ENCODE data around the gene FAM184A. TPM values are rescaled to one million over a fixed set of nuclear protein-coding genes. Genes with fewer than 3 reads are reported as not detected.
A peak's percentile ranks its signal among the peaks of the same experiment; 100 is the strongest.

The FAM184A gene
- total and polyA plus RNA-seq, 2 of the 8 experiments (the other 6 are each of a cell fraction or from before 2014, with no cell fraction given): 6.3 to 11.3 TPM

DNA sequence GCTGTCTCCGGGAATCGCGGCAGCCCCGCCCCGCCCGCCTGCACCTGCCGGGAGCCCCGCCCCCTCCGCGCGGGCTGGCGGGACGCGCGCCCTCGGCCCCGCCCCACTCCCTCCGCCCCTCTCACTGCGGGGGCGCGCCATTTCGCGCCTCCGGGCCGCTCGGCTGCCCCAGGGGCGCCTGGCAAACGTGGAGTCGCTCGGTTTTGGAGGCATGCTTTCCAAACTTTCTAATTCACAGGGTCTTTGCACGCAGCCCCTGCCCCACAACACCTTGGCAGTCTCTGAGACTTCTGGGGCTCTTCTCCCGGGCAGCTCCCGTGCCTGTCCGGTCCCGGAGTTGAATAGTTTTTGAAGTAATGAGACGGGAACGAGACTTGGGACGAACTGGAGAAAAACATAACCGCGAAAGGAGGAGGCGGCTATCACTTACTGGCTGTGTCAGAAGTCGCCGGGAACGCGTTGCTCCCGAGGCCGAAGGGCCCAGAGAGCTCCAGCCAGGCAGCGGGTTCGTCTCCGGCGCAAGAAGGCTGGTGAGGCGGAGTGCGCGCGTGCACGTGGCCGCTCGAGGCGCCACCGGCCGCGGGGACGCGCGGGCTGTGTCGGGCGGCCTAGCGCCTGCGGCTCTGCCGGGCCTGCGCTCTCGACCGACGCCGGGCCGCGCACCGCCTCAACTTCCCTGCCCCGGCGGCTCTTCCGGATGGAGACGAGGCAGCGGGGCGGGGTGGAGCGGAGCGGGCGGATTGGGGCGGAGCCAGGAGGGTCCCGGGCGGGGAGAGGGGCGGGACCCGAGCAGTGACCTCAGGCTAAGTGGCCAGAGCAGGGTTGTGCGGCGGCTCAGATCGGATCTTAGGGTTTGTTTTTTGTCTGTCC, 143.8 kb downstream of the FAM184A start, which contains the start of gene MCM9 (continued):
- peak; percentile 77 for TF ChIP-seq TAF1 (IDR thresholded peaks at IDR 0.05; ENCODE audit: low read depth, low read length)
- no peak for TF ChIP-seq JUN (IDR thresholded peaks at IDR 0.05; ENCODE audit: low read depth, low read length)
- TF ChIP-seq EGR1 (IDR thresholded peaks at IDR 0.05; ENCODE audit: borderline replicate concordance, low read depth, low read length): peak; percentile 43; the same call in 1 of the 2 replicates
- no peak for TF ChIP-seq BACH1 (IDR thresholded peaks at IDR 0.05; ENCODE audit: low read length)
- TF ChIP-seq FOSL1 (IDR thresholded peaks at IDR 0.05; ENCODE audit: insufficient read depth, low read depth, low read length): no peak
- TF ChIP-seq KDM1A (IDR thresholded peaks at IDR 0.05; ENCODE audit: borderline replicate concordance, low read length): no peak
- TF ChIP-seq, protein P1, sequence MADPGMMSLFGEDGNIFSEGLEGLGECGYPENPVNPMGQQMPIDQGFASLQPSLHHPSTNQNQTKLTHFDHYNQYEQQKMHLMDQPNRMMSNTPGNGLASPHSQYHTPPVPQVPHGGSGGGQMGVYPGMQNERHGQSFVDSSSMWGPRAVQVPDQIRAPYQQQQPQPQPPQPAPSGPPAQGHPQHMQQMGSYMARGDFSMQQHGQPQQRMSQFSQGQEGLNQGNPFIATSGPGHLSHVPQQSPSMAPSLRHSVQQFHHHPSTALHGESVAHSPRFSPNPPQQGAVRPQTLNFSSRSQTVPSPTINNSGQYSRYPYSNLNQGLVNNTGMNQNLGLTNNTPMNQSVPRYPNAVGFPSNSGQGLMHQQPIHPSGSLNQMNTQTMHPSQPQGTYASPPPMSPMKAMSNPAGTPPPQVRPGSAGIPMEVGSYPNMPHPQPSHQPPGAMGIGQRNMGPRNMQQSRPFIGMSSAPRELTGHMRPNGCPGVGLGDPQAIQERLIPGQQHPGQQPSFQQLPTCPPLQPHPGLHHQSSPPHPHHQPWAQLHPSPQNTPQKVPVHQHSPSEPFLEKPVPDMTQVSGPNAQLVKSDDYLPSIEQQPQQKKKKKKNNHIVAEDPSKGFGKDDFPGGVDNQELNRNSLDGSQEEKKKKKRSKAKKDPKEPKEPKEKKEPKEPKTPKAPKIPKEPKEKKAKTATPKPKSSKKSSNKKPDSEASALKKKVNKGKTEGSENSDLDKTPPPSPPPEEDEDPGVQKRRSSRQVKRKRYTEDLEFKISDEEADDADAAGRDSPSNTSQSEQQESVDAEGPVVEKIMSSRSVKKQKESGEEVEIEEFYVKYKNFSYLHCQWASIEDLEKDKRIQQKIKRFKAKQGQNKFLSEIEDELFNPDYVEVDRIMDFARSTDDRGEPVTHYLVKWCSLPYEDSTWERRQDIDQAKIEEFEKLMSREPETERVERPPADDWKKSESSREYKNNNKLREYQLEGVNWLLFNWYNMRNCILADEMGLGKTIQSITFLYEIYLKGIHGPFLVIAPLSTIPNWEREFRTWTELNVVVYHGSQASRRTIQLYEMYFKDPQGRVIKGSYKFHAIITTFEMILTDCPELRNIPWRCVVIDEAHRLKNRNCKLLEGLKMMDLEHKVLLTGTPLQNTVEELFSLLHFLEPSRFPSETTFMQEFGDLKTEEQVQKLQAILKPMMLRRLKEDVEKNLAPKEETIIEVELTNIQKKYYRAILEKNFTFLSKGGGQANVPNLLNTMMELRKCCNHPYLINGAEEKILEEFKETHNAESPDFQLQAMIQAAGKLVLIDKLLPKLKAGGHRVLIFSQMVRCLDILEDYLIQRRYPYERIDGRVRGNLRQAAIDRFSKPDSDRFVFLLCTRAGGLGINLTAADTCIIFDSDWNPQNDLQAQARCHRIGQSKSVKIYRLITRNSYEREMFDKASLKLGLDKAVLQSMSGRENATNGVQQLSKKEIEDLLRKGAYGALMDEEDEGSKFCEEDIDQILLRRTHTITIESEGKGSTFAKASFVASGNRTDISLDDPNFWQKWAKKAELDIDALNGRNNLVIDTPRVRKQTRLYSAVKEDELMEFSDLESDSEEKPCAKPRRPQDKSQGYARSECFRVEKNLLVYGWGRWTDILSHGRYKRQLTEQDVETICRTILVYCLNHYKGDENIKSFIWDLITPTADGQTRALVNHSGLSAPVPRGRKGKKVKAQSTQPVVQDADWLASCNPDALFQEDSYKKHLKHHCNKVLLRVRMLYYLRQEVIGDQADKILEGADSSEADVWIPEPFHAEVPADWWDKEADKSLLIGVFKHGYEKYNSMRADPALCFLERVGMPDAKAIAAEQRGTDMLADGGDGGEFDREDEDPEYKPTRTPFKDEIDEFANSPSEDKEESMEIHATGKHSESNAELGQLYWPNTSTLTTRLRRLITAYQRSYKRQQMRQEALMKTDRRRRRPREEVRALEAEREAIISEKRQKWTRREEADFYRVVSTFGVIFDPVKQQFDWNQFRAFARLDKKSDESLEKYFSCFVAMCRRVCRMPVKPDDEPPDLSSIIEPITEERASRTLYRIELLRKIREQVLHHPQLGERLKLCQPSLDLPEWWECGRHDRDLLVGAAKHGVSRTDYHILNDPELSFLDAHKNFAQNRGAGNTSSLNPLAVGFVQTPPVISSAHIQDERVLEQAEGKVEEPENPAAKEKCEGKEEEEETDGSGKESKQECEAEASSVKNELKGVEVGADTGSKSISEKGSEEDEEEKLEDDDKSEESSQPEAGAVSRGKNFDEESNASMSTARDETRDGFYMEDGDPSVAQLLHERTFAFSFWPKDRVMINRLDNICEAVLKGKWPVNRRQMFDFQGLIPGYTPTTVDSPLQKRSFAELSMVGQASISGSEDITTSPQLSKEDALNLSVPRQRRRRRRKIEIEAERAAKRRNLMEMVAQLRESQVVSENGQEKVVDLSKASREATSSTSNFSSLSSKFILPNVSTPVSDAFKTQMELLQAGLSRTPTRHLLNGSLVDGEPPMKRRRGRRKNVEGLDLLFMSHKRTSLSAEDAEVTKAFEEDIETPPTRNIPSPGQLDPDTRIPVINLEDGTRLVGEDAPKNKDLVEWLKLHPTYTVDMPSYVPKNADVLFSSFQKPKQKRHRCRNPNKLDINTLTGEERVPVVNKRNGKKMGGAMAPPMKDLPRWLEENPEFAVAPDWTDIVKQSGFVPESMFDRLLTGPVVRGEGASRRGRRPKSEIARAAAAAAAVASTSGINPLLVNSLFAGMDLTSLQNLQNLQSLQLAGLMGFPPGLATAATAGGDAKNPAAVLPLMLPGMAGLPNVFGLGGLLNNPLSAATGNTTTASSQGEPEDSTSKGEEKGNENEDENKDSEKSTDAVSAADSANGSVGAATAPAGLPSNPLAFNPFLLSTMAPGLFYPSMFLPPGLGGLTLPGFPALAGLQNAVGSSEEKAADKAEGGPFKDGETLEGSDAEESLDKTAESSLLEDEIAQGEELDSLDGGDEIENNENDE (IDR thresholded peaks at IDR 0.05; ENCODE audit: insufficient replicate concordance, low read length): no peak
- no peak for TF ChIP-seq CBX5 (IDR thresholded peaks at IDR 0.05; ENCODE audit: low read depth, low read length)
- TF ChIP-seq POLR2A (IDR thresholded peaks at IDR 0.05; ENCODE audit: control extremely low read depth in 1 of 2, low read depth in 2 of 2, low read length in 2 of 2): peak; percentile 42 to 75
- no peak for TF ChIP-seq NRF1 (IDR thresholded peaks at IDR 0.05; ENCODE audit: low read depth, low read length)
- TF ChIP-seq SIX5 (IDR thresholded peaks at IDR 0.05; ENCODE audit: low read depth, low read length): no peak
